ENCODE measurements around the gene MICAL3. TPM values are rescaled to one million over a fixed set of nuclear protein-coding genes. Genes with fewer than 3 reads are reported as not detected.

Gene MICAL3
- total and polyA plus RNA-seq, 2 donors from 2014 or later: 5.0 to 99.4 TPM

GRCh38 chr22:18034076-18034475, 9.7 kb upstream of the MICAL3 start:
- H3K4me1 ChIP-seq (ENCODE audit: control insufficient read depth in 2 of 3, insufficient read depth in 2 of 3, low read depth in 1 of 3, low read length in 3 of 3): peaks cover 0 to 16% (median 2%) of the 10 kb centered on the region in 3 donors
- no peak overlapping the region for H3K4me3 ChIP-seq (ENCODE audit: low read length in 3 of 3)
- H3K27ac ChIP-seq (ENCODE audit: low read depth in 2 of 2, low read length in 2 of 2): no peak overlapping the region
- no peak for FAIRE-seq
- H3K9ac ChIP-seq (ENCODE audit: low read length in 3 of 3): no peak overlapping the region
- H3K27me3 ChIP-seq (ENCODE audit: control insufficient read depth, insufficient read depth, low read length): no peaks in the 10 kb centered on the region
- no peak for DNase-seq
- TF ChIP-seq CTCF (IDR thresholded peaks at IDR 0.05; ENCODE audit: borderline replicate concordance, extremely low read depth, insufficient read depth): no peak
- H3K36me3 ChIP-seq (ENCODE audit: control insufficient read depth in 2 of 3, insufficient read depth in 3 of 3, low read length in 3 of 3): no peaks in the 10 kb centered on the region
- no peaks in the 10 kb centered on the region for H3K9me3 ChIP-seq (ENCODE audit: control insufficient read depth in 2 of 3, insufficient read depth in 1 of 3, low read length in 3 of 3)
- intact Hi-C loops (cut with DNase I): no loop called here

- Histone ChIP-seq H3K9me3 (ENCODE audit: control insufficient read depth in 2 of 3, insufficient read depth in 1 of 3, low read length in 3 of 3) (no peaks in the 10 kb centered on the region), H3K27me3 (ENCODE audit: control insufficient read depth, insufficient read depth, low read length) (no peaks in the 10 kb centered on the region), H3K27ac (ENCODE audit: low read depth in 2 of 2, low read length in 2 of 2) (peak overlapping the region in 1 of 2 donors; percentile 47), H3K9ac (ENCODE audit: low read length in 3 of 3) (no peak overlapping the region), H3K4me3 (ENCODE audit: low read length in 3 of 3) (no peak overlapping the region), H3K36me3 (ENCODE audit: control insufficient read depth in 2 of 3, insufficient read depth in 3 of 3, low read length in 3 of 3) (no peaks in the 10 kb centered on the region), H3K4me1 (ENCODE audit: control insufficient read depth in 2 of 3, insufficient read depth in 2 of 3, low read depth in 1 of 3, low read length in 3 of 3) (peaks cover 0 to 16% (median 2%) of the 10 kb centered on the region in 3 donors)
- intact Hi-C loops (cut with DNase I): no loop called here
- DNase-seq: no peak
- no peak for FAIRE-seq
- no peak for TF ChIP-seq CTCF (IDR thresholded peaks at IDR 0.05; ENCODE audit: borderline replicate concordance, extremely low read depth, insufficient read depth)
Measured at GRCh38 chr22:18033204-18033998, 9.0 kb upstream of the MICAL3 start.

DNA sequence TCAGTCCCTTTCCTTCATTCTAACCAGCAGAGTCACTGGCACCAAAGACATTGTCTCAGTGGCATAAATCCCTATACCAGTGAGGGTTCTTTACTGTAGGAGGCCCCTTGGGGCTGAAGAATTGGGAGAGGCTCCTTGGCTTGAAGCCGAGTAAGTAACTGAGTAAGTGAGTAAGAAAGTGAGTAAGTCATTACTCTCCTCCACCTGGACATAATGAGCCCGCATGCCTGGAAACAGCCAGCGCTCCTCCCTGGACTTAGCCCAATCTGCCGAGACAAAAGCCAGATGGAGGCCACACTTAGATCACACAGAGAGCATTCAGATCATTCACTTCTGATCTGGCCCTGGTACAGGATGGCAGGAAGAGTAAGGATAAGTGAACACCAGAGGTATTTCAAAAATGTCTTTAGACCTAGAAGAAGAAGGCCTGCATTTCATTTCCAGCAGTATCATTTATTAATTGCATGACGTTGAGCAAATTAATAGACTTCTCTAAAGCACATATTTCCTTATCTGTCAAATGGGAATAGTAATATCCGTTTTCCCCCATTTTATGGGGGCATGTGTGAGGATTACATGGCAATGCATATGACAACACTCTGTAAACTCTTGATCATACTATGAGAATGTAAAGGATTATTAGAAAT, 8.2 kb upstream of the MICAL3 start:
- Histone ChIP-seq H3K4me1 (ENCODE audit: control insufficient read depth in 2 of 3, insufficient read depth in 2 of 3, low read depth in 1 of 3, low read length in 3 of 3) (peaks cover 0 to 16% (median 2%) of the 10 kb centered on the region in 3 donors), H3K9ac (ENCODE audit: low read length in 3 of 3) (no peak overlapping the region), H3K27me3 (ENCODE audit: control insufficient read depth, insufficient read depth, low read length) (no peaks in the 10 kb centered on the region), H3K27ac (ENCODE audit: low read depth in 2 of 2, low read length in 2 of 2) (peak overlapping the region in 1 of 2 donors; percentile 5), H3K36me3 (ENCODE audit: control insufficient read depth in 2 of 3, insufficient read depth in 3 of 3, low read length in 3 of 3) (no peaks in the 10 kb centered on the region), H3K9me3 (ENCODE audit: control insufficient read depth in 2 of 3, insufficient read depth in 1 of 3, low read length in 3 of 3) (no peaks in the 10 kb centered on the region), H3K4me3 (ENCODE audit: low read length in 3 of 3) (no peak overlapping the region)
- intact Hi-C loops (cut with DNase I): no loop called here
- FAIRE-seq (no peak), DNase-seq (no peak)
- TF ChIP-seq CTCF (IDR thresholded peaks at IDR 0.05; ENCODE audit: borderline replicate concordance, extremely low read depth, insufficient read depth): no peak
